Kidney glomerular epithelial cell (primary cell): ENCODE measurements around the gene AFAP1.

Experiments
- DNase-seq: peaks from one replicate; lab custom pipeline; 2025; lab: John Stamatoyannopoulos, UW

AFAP1 gene

GRCh38 chr4:7939377-7940108 is at the start of gene AFAP1:
AFAP1 (minus strand) TSS chr4:7939861; CDS start chr4:7872078, 67,783 bp downstream.
- DNase-seq, result peak; percentile 74

- DNase-seq, result no peak
Measured at GRCh38 chr4:7988437-7988836, 48.8 kb upstream of the AFAP1 start.

GRCh38 chr4:7987148-7987989 is 47.7 kb upstream of the AFAP1 start:
- peak; percentile 36 for DNase-seq

GRCh38 chr4:7985891-7986441 is 46.3 kb upstream of the AFAP1 start:
- peak; percentile 12 for DNase-seq

GRCh38 chr4:7985072-7985471 is 45.4 kb upstream of the AFAP1 start:
- DNase-seq, result no peak

- no peak for DNase-seq
Measured at GRCh38 chr4:7984286-7984925, 44.7 kb upstream of the AFAP1 start.

GRCh38 chr4:7983296-7983695 is 43.6 kb upstream of the AFAP1 start:
- DNase-seq, result no peak

GRCh38 chr4:7981738-7982394 is 42.2 kb upstream of the AFAP1 start:
- no peak for DNase-seq

GRCh38 chr4:7980036-7980435 is 40.4 kb upstream of the AFAP1 start:
- peak; percentile 28 for DNase-seq

GRCh38 chr4:7979652-7979968 is 39.9 kb upstream of the AFAP1 start:
- no peak for DNase-seq

- no peak for DNase-seq
Measured at GRCh38 chr4:7978907-7979651, 39.4 kb upstream of the AFAP1 start.

- DNase-seq, result no peak
Measured at GRCh38 chr4:7978489-7978888, 38.8 kb upstream of the AFAP1 start.

GRCh38 chr4:7976634-7977033 is 37.0 kb upstream of the AFAP1 start:
- DNase-seq, result no peak

- DNase-seq, result no peak
Measured at GRCh38 chr4:7976025-7976424, 36.4 kb upstream of the AFAP1 start.

- no peak for DNase-seq
Measured at GRCh38 chr4:7974425-7974824, 34.8 kb upstream of the AFAP1 start.

- peak; percentile 76 for DNase-seq
Measured at GRCh38 chr4:7973545-7973981, 33.9 kb upstream of the AFAP1 start.

- no peak for DNase-seq
Measured at GRCh38 chr4:7971881-7972500, 32.3 kb upstream of the AFAP1 start.

GRCh38 chr4:7971159-7971631 is 31.5 kb upstream of the AFAP1 start:
- DNase-seq, result no peak

GRCh38 chr4:7970361-7970946 is 30.8 kb upstream of the AFAP1 start:
- DNase-seq, result no peak

- DNase-seq, result no peak
Measured at GRCh38 chr4:7968262-7968896, 28.7 kb upstream of the AFAP1 start.
